Neural cell (in vitro differentiated cells): ENCODE results near the gene SLCO4A1. TPM values are rescaled to one million over a fixed set of nuclear protein-coding genes. Genes with fewer than 3 reads are reported as not detected.

Source experiments
- H2AFZ ChIP-seq: fragments of 200-600, 300-800 bp; sonication (generic), shearing (Covaris generic); 2 replicates; pipeline ENCODE4 v1.6.0; 2014; ENCODE audit warnings: low read depth, mild to moderate bottlenecking, antibody characterized with exemption, low read length, moderate library complexity
- H3F3A ChIP-seq: fragments of 200-600 bp; shearing (Covaris generic); 2 replicates; pipeline ENCODE4 v1.6.1; 2016; ENCODE audit warnings: mild to moderate bottlenecking, moderate library complexity, mixed read lengths, antibody characterized with exemption, low read length; ENCODE audit not compliant: insufficient read depth, poor library complexity, severe bottlenecking
- H3K27ac ChIP-seq: fragments of 200-600, 300-800 bp; sonication (generic), shearing (Covaris generic); 2 replicates; pipeline ENCODE4 v1.5.1; 2014; ENCODE audit warnings: mild to moderate bottlenecking, low read length, moderate library complexity
- H3K27me3 ChIP-seq: fragments of 300-800, 200-600 bp; sonication (generic), shearing (Covaris generic); 2 replicates; pipeline ENCODE4 v1.6.0; 2014; ENCODE audit warnings: mild to moderate bottlenecking, low read depth, low read length, moderate library complexity; ENCODE audit not compliant: insufficient read depth
- H3K36me3 ChIP-seq: fragments of 300-800, 200-600 bp; sonication (generic), shearing (Covaris generic); 2 replicates; pipeline ENCODE4 v1.5.1; 2014; ENCODE audit warnings: mild to moderate bottlenecking, antibody characterized with exemption, low read length, moderate library complexity; ENCODE audit not compliant: insufficient read depth
- H3K4me2 ChIP-seq: fragments of 300-800, 200-600 bp; sonication (generic), shearing (Covaris generic); 2 replicates; pipeline ENCODE4 v1.6.0; 2014; ENCODE audit warnings: mild to moderate bottlenecking, low read length
- H3K4me3 ChIP-seq: fragments of 300-800, 200-600 bp; sonication (generic), shearing (Covaris generic); 2 replicates; pipeline ENCODE4 v1.5.1; 2014; ENCODE audit warnings: mild to moderate bottlenecking, low read length, moderate library complexity
- H3K79me2 ChIP-seq: fragments of 200-600 bp; shearing (Covaris generic); replicated peaks from 2 replicates; pipeline ENCODE4 v1.6.0; 2014; ENCODE audit warnings: mild to moderate bottlenecking, low read length, moderate library complexity; ENCODE audit not compliant: insufficient read depth
- H3K9ac ChIP-seq: fragments of 300-800, 200-600 bp; sonication (generic), shearing (Covaris generic); 2 replicates; pipeline ENCODE4 v1.6.1; 2016; ENCODE audit warnings: mild to moderate bottlenecking, low read length, mixed read lengths
- H3K9me2 ChIP-seq: fragments of 200-600 bp; shearing (Covaris generic); 2 replicates; pipeline ENCODE4 v1.6.1; 2016; ENCODE audit warnings: mild to moderate bottlenecking, low read length, mixed read lengths; ENCODE audit not compliant: insufficient read depth
- H3K9me3 ChIP-seq: fragments of 200-600, 300-800 bp; sonication (generic), shearing (Covaris generic); 2 replicates; pipeline ENCODE4 v1.6.1; 2016; ENCODE audit warnings: mild to moderate bottlenecking, mixed run types, low read length, moderate library complexity, mixed read lengths
- H4K20me1 ChIP-seq: fragments of 200-600 bp; shearing (Covaris generic); 2 replicates; pipeline ENCODE4 v1.6.1; 2016; ENCODE audit warnings: mild to moderate bottlenecking, mixed run types; ENCODE audit not compliant: insufficient read depth
- EP300 ChIP-seq: fragments of 450-650 bp; conservative IDR thresholded peaks from 2 replicates; pipeline ENCODE4 v1.6.1; 2014; ENCODE audit warnings: antibody characterized with exemption, mild to moderate bottlenecking, moderate library complexity; ENCODE audit not compliant: poor library complexity, severe bottlenecking
- EZH2 ChIP-seq: fragments of 200-600, 300-800 bp; shearing (Covaris generic), sonication (generic); IDR thresholded peaks from 2 replicates; pipeline ENCODE4 v1.6.1; 2014; ENCODE audit warnings: antibody characterized with exemption, low read length, borderline replicate concordance, mild to moderate bottlenecking; ENCODE audit not compliant: insufficient read depth, poor library complexity, severe bottlenecking
- MXI1 ChIP-seq: fragments of 450-650 bp; conservative IDR thresholded peaks from 2 replicates; pipeline ENCODE4 v1.6.1; 2014; ENCODE audit warnings: antibody characterized with exemption, mild to moderate bottlenecking; ENCODE audit not compliant: poor library complexity, severe bottlenecking
- POLR2AphosphoS5 ChIP-seq: IDR thresholded peaks from 2 replicates; pipeline ENCODE4 v1.6.1; 2012
- REST ChIP-seq: IDR thresholded peaks from 2 replicates; pipeline ENCODE4 v1.6.1; 2012; ENCODE audit warnings: borderline replicate concordance
- SMC3 ChIP-seq: fragments of 450-650 bp; conservative IDR thresholded peaks from 2 replicates; pipeline ENCODE4 v1.6.1; 2014; ENCODE audit warnings: antibody characterized with exemption, mild to moderate bottlenecking, moderate library complexity; ENCODE audit not compliant: poor library complexity
- TAF1 ChIP-seq: IDR thresholded peaks from 2 replicates; pipeline ENCODE4 v1.6.1; 2012; ENCODE audit warnings: low read depth
- polyA plus RNA-seq: library from polyadenylated mRNA; depleted of rRNA; stranded (reverse); fragments of >200 nt; gene quantifications from 2 replicates; pipeline ENCODE4 v1.2.3, GENCODE V29; 2014
- TF ChIP-seq, protein P1 (sequence below): fragments of 450-650 bp; IDR thresholded peaks from 2 replicates; pipeline ENCODE4 v1.5.1; 2014; ENCODE audit warnings: antibody characterized with exemption, mild to moderate bottlenecking, moderate library complexity; ENCODE audit not compliant: poor library complexity, severe bottlenecking

SLCO4A1 gene
- polyA plus RNA-seq, 1 donor from 2014 or later: 3.5 TPM

GRCh38 chr20:62707921-62708521 lies 65.7 kb downstream of the SLCO4A1 start:
- Histone ChIP-seq H3K79me2 (no peaks in the 10 kb centered on the region), H3K4me2 (no peak overlapping the region), H4K20me1 (no peaks in the 10 kb centered on the region), H2AFZ (no peak overlapping the region), H3K4me3 (peak overlapping the region; percentile 56), H3K27ac (no peak overlapping the region), H3K9me2 (no peaks in the 10 kb centered on the region), H3K9me3 (no peaks in the 10 kb centered on the region), H3F3A (no peaks in the 10 kb centered on the region), H3K36me3 (no peaks in the 10 kb centered on the region), H3K27me3 (peaks cover 34% of the 10 kb centered on the region), H3K9ac (peak overlapping the region; percentile 23)
- TF ChIP-seq, protein P1, sequence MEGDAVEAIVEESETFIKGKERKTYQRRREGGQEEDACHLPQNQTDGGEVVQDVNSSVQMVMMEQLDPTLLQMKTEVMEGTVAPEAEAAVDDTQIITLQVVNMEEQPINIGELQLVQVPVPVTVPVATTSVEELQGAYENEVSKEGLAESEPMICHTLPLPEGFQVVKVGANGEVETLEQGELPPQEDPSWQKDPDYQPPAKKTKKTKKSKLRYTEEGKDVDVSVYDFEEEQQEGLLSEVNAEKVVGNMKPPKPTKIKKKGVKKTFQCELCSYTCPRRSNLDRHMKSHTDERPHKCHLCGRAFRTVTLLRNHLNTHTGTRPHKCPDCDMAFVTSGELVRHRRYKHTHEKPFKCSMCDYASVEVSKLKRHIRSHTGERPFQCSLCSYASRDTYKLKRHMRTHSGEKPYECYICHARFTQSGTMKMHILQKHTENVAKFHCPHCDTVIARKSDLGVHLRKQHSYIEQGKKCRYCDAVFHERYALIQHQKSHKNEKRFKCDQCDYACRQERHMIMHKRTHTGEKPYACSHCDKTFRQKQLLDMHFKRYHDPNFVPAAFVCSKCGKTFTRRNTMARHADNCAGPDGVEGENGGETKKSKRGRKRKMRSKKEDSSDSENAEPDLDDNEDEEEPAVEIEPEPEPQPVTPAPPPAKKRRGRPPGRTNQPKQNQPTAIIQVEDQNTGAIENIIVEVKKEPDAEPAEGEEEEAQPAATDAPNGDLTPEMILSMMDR: peak; percentile 42
- TF ChIP-seq REST: no peak

GRCh38 chr20:62708591-62709536 lies 66.6 kb downstream of the SLCO4A1 start, which contains the start of gene NTSR1:
Gene NTSR1 (plus strand): TSS chr20:62708836. CDS start chr20:62709208, 372 bp downstream.
- Histone ChIP-seq H4K20me1 (no peaks in the 10 kb centered on the region), H3K4me3 (peak within 1 kb of the TSS; percentile 63), H3K27ac (no peak within 1 kb of the TSS), H3K9me2 (no peaks in the 10 kb centered on the region), H3F3A (no peaks in the 10 kb centered on the region), H3K9me3 (no peaks in the 10 kb centered on the region), H3K79me2 (no peaks in the 10 kb centered on the region), H3K4me2 (no peak within 1 kb of the TSS), H3K9ac (peak within 1 kb of the TSS; percentile 36), H3K36me3 (no peaks in the 10 kb centered on the region), H3K27me3 (peaks cover 34% of the 10 kb centered on the region), H2AFZ (no peak within 1 kb of the TSS)
- no peak for TF ChIP-seq MXI1
- peak; percentile 46 for TF ChIP-seq EZH2

DNA sequence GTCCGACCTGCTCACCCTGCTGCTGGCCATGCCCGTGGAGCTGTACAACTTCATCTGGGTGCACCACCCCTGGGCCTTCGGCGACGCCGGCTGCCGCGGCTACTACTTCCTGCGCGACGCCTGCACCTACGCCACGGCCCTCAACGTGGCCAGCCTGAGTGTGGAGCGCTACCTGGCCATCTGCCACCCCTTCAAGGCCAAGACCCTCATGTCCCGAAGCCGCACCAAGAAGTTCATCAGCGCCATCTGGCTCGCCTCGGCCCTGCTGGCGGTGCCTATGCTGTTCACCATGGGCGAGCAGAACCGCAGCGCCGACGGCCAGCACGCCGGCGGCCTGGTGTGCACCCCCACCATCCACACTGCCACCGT lies 67.2 kb downstream of the SLCO4A1 start:
- Histone ChIP-seq H3K4me2 (no peak overlapping the region), H3K79me2 (no peaks in the 10 kb centered on the region), H2AFZ (no peak overlapping the region), H4K20me1 (no peaks in the 10 kb centered on the region), H3K9me3 (no peaks in the 10 kb centered on the region), H3K4me3 (no peak overlapping the region), H3K9me2 (no peaks in the 10 kb centered on the region), H3K27me3 (peaks cover 34% of the 10 kb centered on the region), H3F3A (no peaks in the 10 kb centered on the region), H3K27ac (no peak overlapping the region), H3K36me3 (no peaks in the 10 kb centered on the region), H3K9ac (no peak overlapping the region)
- TF ChIP-seq REST: no peak
- TF ChIP-seq, protein P1: no peak
- TF ChIP-seq EP300: no peak
- TF ChIP-seq SMC3: no peak
- TF ChIP-seq MXI1: no peak
- TF ChIP-seq TAF1: no peak
- no peak for TF ChIP-seq POLR2AphosphoS5
- no peak for TF ChIP-seq EZH2
